CD14-positive monocyte (primary cell): Measurements from ENCODE around the gene UPP1. TPM values are rescaled to one million over a fixed set of nuclear protein-coding genes. Genes with fewer than 3 reads are reported as not detected.
A peak's percentile ranks its signal among the peaks of the same experiment; 100 is the strongest.

Source experiments
- DNase-seq, 3 donors: peaks; one replicate each; pipeline ENCODE4 v3.0.0-alpha.2; 2011 to 2022
- H2AFZ ChIP-seq: 2 replicates; pipeline ENCODE4 v1.6.0; 2012; ENCODE audit warnings: mild to moderate bottlenecking, low read depth, low read length, inconsistent platforms; ENCODE audit not compliant: insufficient read depth, poor library complexity, severe bottlenecking
- H3K27ac ChIP-seq, 2 donors: 1 replicate in 1 of 2; 2 replicates in 1 of 2; pipeline ENCODE4 v1.5.1; 2012 to 2013; ENCODE audit warnings: low read length in 2 of 2, control low read depth in 1 of 2, inconsistent platforms in 1 of 2, low read depth in 1 of 2, mild to moderate bottlenecking in 1 of 2
- H3K27me3 ChIP-seq, 2 donors: one replicate each; pipeline versions ENCODE4 v1.6.0 to v1.6.1; 2011 to 2013; ENCODE audit warnings: low read length in 2 of 2; ENCODE audit not compliant: control insufficient read depth in 2 of 2, insufficient read depth in 2 of 2
- H3K36me3 ChIP-seq, 2 donors: replicated peaks in 1 of 2; 1 replicate in 1 of 2; 2 replicates in 1 of 2; pipeline versions ENCODE4 v1.5.1 to v1.6.1; 2012 to 2013; ENCODE audit warnings: low read length in 2 of 2, control low read depth in 1 of 2, inconsistent platforms in 1 of 2, mild to moderate bottlenecking in 1 of 2; ENCODE audit not compliant: insufficient read depth in 2 of 2, control insufficient read depth in 1 of 2
- H3K4me1 ChIP-seq, 2 donors: 1 replicate in 1 of 2; 2 replicates in 1 of 2; pipeline versions ENCODE4 v1.5.1 to v1.6.1; 2012 to 2013; ENCODE audit warnings: low read length in 2 of 2, control low read depth in 1 of 2, inconsistent platforms in 1 of 2, mild to moderate bottlenecking in 1 of 2, moderate library complexity in 1 of 2; ENCODE audit not compliant: insufficient read depth in 2 of 2, control insufficient read depth in 1 of 2
- H3K4me2 ChIP-seq: replicated peaks from 2 replicates; pipeline ENCODE3; 2012; ENCODE audit warnings: low read length, moderate library complexity, mild to moderate bottlenecking; ENCODE audit not compliant: poor library complexity, severe bottlenecking; ENCODE audit errors: extremely low read depth
- H3K4me3 ChIP-seq, 3 experiments: fragments of 200-600 bp in 1 of 3; sonication (generic) in 1 of 3; replicated peaks in 1 of 3; 1 replicate in 2 of 3; 2 replicates in 1 of 3; pipeline ENCODE4 v1.5.1; 2011 to 2013; ENCODE audit warnings: low read length in 3 of 3, mild to moderate bottlenecking in 3 of 3, control low read depth in 2 of 3, low read depth in 2 of 3, inconsistent platforms in 1 of 3, moderate library complexity in 1 of 3
- H3K79me2 ChIP-seq: 2 replicates; pipeline ENCODE4 v1.6.0; 2012; ENCODE audit warnings: mild to moderate bottlenecking, control low read depth, inconsistent platforms, low read length, moderate library complexity; ENCODE audit not compliant: insufficient read depth
- H3K9ac ChIP-seq: 2 replicates; pipeline ENCODE4 v1.6.0; 2017; ENCODE audit warnings: low read length, mild to moderate bottlenecking; ENCODE audit not compliant: insufficient read depth, poor library complexity, severe bottlenecking
- H3K9me3 ChIP-seq, 2 donors: replicated peaks in 1 of 2; 1 replicate in 1 of 2; 2 replicates in 1 of 2; pipeline versions ENCODE4 v1.5.1 to v1.6.1; 2012 to 2013; ENCODE audit warnings: low read length in 2 of 2, control low read depth in 1 of 2; ENCODE audit not compliant: control insufficient read depth in 1 of 2, insufficient read depth in 1 of 2
- H4K20me1 ChIP-seq: 2 replicates; pipeline ENCODE4 v1.6.0; 2012; ENCODE audit warnings: mild to moderate bottlenecking, low read length, control low read depth, moderate library complexity; ENCODE audit not compliant: insufficient read depth
- H3K27ac Mint-ChIP-seq, 7 donors: one replicate each; pipeline ENCODE4 v1.8.0; 2020; ENCODE audit warnings: mild to moderate bottlenecking in 7 of 7, mixed read lengths in 7 of 7, moderate library complexity in 6 of 7, inconsistent platforms in 2 of 7
- H3K27me3 Mint-ChIP-seq, 3 donors: one replicate each; pipeline ENCODE4 v1.8.0; 2021 to 2022; ENCODE audit warnings: low read depth in 3 of 3, mild to moderate bottlenecking in 3 of 3, mixed read lengths in 3 of 3, moderate library complexity in 3 of 3, inconsistent platforms in 1 of 3
- H3K36me3 Mint-ChIP-seq, 2 donors: one replicate each; pipeline ENCODE4 v1.8.0; 2020; ENCODE audit warnings: mixed read lengths in 2 of 2, inconsistent platforms in 1 of 2, mild to moderate bottlenecking in 1 of 2
- H3K4me1 Mint-ChIP-seq: one replicate; pipeline ENCODE4 v1.8.0; 2020; ENCODE audit warnings: mild to moderate bottlenecking, mixed read lengths
- H3K4me3 Mint-ChIP-seq, 2 donors: one replicate each; pipeline ENCODE4 v1.8.0; 2020; ENCODE audit warnings: mild to moderate bottlenecking in 2 of 2, mixed read lengths in 2 of 2, moderate library complexity in 1 of 2
- H3K9me3 Mint-ChIP-seq, 7 donors: one replicate each; pipeline ENCODE4 v1.8.0; 2020 to 2022; ENCODE audit warnings: mixed read lengths in 7 of 7, mild to moderate bottlenecking in 6 of 7, moderate library complexity in 6 of 7, inconsistent platforms in 2 of 7
- WGBS: methylation state at CpG from one replicate; pipeline ENCODE4 v1.1.5; 2013; ENCODE audit warnings: missing lambda C conversion rate; ENCODE audit not compliant: insufficient coverage; 5-methylcytosine and 5-hydroxymethylcytosine counted together
- intact Hi-C, 2 donors: fragments of 100-400 bp; cut with micrococcal nuclease; formaldehyde crosslinking; loops; one replicate each; pipeline versions ENCODE4 v1.15.0 to v1.15.1; 2023
- polyA plus RNA-seq, 3 donors: library from polyadenylated mRNA; depleted of rRNA in 1 of 3; unstranded in 2 of 3; stranded (reverse) in 1 of 3; fragments of 300-500 nt in 2 of 3; fragments of >200 nt in 1 of 3; fragmentation: Illumina TruSeq in 2 of 3; gene quantifications; 1 replicate in 2 of 3; 2 replicates in 1 of 3; pipeline ENCODE4 v1.2.3, GENCODE V29; 2012 to 2021
- TF ChIP-seq, protein P1 (sequence below): fragments of 200-600 bp; IDR thresholded peaks from one replicate; pipeline ENCODE4 v1.8.0; 2022; ENCODE audit warnings: antibody characterized with exemption, mild to moderate bottlenecking

Gene UPP1
- polyA plus RNA-seq, 3 donors: 109 to 212 (median 129) TPM

DNA sequence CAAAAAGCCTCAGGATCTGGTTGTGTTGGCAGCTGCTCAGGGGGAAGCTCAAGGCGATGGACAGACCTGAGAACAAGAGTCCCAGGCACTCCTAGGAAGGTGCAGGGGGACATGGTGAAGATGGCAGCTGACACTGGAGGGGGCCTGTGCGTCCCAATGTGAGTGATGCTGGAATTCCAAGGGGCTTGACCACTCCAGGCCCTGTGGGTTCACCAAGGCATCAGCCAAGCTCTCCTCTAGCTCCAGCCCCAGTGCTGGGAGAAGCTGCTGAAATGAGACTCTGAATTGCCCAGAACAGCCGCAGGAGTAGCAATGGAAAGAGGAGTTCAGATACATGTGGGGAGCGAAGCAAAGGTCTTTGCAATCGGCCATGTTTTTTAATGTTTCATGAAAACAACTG, 16.0 kb downstream of the UPP1 start:
- peak overlapping the region in 1 of 7 donors; percentile 46 for H3K27ac Mint-ChIP-seq
- H3K36me3 ChIP-seq: peaks cover 88 to 95% of the 10 kb centered on the region in 2 donors
- WGBS: 100% methylated on average over 5 of the region's 5 CpGs

DNA sequence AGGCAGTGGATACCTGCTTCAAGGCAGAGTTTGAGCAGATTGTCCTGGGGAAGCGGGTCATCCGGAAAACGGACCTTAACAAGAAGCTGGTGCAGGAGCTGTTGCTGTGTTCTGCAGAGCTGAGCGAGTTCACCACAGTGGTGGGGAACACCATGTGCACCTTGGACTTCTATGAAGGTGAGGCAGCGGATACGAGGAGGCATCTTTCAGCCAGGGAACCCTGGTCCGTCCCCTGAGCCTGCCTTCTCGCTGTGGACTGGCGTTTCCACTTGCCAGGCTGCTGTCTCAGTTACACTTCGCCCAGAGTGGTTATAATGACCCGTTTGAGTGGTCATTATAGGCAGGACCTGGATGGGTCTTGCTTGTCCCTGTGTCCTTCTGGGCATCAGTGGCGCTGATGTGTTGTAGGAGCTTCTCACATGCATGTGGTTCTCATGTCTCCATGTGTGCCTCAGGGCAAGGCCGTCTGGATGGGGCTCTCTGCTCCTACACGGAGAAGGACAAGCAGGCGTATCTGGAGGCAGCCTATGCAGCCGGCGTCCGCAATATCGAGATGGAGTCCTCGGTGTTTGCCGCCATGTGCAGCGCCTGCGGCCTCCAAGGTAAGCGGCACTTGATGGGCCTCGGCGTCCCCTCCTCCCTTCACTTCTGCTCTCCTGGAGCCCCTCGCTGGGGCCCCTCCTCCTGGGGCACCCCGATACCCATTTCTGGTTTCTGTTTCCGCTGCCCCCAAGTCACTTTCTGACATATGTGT, 18.0 kb downstream of the UPP1 start:
- no peak for DNase-seq
- TF ChIP-seq, protein P1, sequence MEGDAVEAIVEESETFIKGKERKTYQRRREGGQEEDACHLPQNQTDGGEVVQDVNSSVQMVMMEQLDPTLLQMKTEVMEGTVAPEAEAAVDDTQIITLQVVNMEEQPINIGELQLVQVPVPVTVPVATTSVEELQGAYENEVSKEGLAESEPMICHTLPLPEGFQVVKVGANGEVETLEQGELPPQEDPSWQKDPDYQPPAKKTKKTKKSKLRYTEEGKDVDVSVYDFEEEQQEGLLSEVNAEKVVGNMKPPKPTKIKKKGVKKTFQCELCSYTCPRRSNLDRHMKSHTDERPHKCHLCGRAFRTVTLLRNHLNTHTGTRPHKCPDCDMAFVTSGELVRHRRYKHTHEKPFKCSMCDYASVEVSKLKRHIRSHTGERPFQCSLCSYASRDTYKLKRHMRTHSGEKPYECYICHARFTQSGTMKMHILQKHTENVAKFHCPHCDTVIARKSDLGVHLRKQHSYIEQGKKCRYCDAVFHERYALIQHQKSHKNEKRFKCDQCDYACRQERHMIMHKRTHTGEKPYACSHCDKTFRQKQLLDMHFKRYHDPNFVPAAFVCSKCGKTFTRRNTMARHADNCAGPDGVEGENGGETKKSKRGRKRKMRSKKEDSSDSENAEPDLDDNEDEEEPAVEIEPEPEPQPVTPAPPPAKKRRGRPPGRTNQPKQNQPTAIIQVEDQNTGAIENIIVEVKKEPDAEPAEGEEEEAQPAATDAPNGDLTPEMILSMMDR: no peak
- H3K36me3 ChIP-seq: peaks cover 70 to 75% of the 10 kb centered on the region in 2 donors
- H3K36me3 Mint-ChIP-seq: peaks cover 71 to 78% of the 10 kb centered on the region in 2 donors
- intact Hi-C loops: loop anchor here (5.0 kb wide), 3 partner anchors 35 to 115 kb away; partner anchors contain the start of gene C7orf57 (in 1 of the 2)
- H3K9me3 ChIP-seq: no peaks in the 10 kb centered on the region
- H3K27ac ChIP-seq: no peak overlapping the region
- peaks cover 67% of the 10 kb centered on the region for H4K20me1 ChIP-seq
- no peak overlapping the region for H3K9ac ChIP-seq
- H3K27me3 ChIP-seq: no peaks in the 10 kb centered on the region
- H3K27me3 Mint-ChIP-seq: peaks cover 0 to 1% (median 1%) of the 10 kb centered on the region in 3 donors
- peaks cover 11% of the 10 kb centered on the region for H3K79me2 ChIP-seq
- no peak overlapping the region for H2AFZ ChIP-seq
- H3K9me3 Mint-ChIP-seq: peaks cover 0 to 4% (median 0%) of the 10 kb centered on the region in 7 donors
- WGBS: 95% methylated on average over 25 of the region's 29 CpGs
- no peak overlapping the region for H3K4me3 ChIP-seq
- H3K4me2 ChIP-seq: no peak overlapping the region
- H3K4me1 Mint-ChIP-seq: peaks cover 6% of the 10 kb centered on the region
- no peaks in the 10 kb centered on the region for H3K4me1 ChIP-seq
- H3K4me3 Mint-ChIP-seq: no peak overlapping the region
- H3K27ac Mint-ChIP-seq: peak overlapping the region in 3 of 7 donors; percentile 36 to 50 (median 45)

More for the DNA sequence above, 16.0 kb downstream of the UPP1 start:
- no peak overlapping the region for H3K9ac ChIP-seq
- H3K4me1 Mint-ChIP-seq: peaks cover 3% of the 10 kb centered on the region
- TF ChIP-seq, protein P1: no peak
- DNase-seq: no peak
- H3K4me3 ChIP-seq: no peak overlapping the region
- H3K27ac ChIP-seq: no peak overlapping the region
- H3K4me1 ChIP-seq: peaks cover 0 to under 1% of the 10 kb centered on the region in 2 donors
- intact Hi-C loops: loop anchor here (5.0 kb wide), 3 partner anchors 33 to 113 kb away; partner anchors contain the start of gene C7orf57 (in 1 of the 2)
- no peak overlapping the region for H3K4me3 Mint-ChIP-seq
- H3K36me3 Mint-ChIP-seq: peaks cover 89 to 95% of the 10 kb centered on the region in 2 donors
- H3K27me3 ChIP-seq: no peaks in the 10 kb centered on the region
- no peak overlapping the region for H3K4me2 ChIP-seq
- H3K9me3 ChIP-seq: no peaks in the 10 kb centered on the region
- H3K79me2 ChIP-seq: peaks cover 31% of the 10 kb centered on the region
- H2AFZ ChIP-seq: no peak overlapping the region
- H4K20me1 ChIP-seq: peaks cover 79% of the 10 kb centered on the region
- H3K9me3 Mint-ChIP-seq: peaks cover 0 to 6% (median 2%) of the 10 kb centered on the region in 7 donors
- peaks cover 0 to 1% (median 0%) of the 10 kb centered on the region in 3 donors for H3K27me3 Mint-ChIP-seq
